Iris pigment epithelial cell (primary cell): ENCODE measurements around the gene SCAMP1.

Experiments
- DNase-seq: peaks from one replicate; pipeline ENCODE4 v3.0.0-alpha.2; 2011; ENCODE audit warnings: low read depth

The SCAMP1 gene

DNA sequence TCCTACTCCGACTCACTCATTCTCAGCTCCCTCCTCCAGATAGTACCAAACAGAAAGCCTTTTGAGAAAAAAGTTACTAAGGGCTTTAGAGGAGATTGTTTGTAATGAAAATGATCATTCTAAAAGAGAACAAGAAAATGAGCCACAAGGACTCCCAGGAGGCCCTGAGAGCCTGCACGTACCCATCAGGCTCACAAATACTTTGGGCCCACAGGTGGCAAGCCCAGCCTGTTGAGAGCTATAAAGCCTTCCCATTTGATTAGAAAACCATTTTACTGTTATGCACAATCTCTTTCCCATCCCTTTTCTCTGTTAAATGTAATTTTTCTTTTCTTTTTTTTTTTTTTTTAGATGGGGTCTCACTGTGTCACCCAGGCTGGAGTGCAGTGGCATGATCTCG is 152.0 kb downstream of the SCAMP1 start:
- DNase-seq: no peak

- DNase-seq: no peak
Observed at GRCh38 chr5:78513441-78513840, 153.0 kb downstream of the SCAMP1 start.

DNA sequence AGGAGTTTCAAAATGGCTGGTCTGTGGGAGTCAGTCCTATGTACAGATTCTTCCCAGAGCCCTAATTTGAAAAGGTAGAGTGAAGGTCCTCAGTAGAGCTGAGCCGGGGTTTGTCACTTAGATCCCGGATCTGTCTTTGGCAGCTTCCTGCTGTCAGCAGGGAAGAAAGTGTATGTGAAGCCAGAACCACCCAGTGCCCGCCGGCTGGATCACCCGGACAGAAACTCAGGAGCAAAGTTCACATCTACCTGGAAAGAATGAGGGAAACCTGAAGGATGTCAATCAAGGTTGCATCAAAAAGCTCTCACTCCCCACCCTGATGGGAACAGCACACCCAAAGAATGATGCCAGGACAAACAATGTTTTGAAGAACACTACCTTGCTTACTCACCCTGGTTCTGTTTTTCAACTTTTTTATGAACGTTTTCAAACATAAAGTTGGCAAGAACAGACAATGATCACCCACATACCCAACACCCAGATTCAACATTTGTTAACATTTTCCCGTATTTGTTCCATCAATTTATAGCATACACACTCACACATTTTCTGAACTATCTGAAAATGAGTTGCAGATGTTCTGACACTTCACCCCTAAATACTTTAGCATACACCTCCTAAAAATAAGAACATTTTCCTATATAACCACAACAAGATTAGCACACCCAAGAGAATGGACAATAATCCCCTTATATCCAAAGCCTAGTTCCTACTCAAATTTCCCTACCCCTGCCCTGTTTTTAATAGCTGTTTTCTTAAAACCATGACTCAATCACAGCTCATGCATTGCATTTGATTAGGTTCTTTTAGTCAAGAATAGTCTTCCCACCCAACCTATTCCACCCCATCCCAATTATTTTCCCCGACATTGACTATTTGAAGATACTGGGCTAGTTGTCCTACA is 154.3 kb downstream of the SCAMP1 start:
- DNase-seq: no peak

DNA sequence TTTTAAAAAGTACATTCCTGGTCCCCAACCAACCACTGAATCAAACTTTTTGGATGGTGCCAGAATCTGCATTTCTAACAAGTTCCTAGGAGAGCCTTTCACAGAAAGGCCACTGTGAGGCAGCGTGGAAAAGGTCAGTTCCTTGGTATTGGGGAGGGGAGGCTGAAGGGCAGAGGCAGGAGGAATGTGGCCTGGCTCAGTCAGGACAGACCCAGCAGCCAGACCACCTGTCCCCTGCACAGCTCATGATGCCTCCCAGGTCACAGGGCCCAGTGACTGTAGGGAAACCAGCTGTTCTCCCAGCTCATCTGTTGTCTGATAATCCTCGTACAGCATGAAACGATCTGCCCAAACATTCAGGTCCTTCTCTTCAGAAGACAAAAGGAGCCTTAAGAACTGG is 155.3 kb downstream of the SCAMP1 start:
- DNase-seq: no peak

DNA sequence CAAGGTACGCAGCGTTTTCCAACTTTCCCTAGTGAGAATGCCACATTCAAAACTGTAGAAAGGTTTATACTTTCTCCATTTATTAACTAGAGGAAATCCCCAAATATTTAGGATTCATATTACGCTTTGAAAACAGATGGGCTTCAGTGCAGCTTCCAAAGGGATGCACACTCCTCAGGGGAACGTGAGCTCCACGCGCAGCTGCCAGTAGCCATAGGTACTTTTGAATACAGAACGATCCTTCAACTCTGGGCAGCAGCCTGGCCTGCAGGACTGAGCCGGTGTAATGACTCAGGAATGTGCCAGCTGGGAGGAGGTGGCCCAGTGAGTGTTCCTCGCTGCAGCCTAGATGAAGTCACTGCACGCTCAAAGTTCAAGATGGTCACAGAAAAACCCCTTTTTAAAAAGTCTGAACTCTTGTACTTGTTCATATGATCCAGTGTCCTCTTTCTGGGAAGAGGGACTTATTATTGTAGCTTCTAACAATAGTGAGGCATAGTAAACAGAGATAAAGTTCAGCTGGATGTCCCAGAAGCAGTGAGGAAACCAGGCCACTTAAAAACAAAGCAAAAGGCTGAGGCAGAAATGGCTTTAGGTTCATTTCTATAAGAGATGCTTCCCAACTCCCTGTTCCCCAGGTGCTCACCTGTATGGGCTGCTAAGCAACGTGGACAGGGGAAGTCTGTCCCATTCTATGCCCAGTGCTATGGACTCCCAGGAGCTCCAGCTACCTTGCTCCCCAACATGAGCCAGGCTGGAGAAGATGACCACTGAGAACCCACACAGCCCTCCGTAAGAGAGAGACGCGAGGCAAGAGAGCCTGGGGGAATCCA is 158.2 kb downstream of the SCAMP1 start:
- DNase-seq: peak; percentile 94

DNA sequence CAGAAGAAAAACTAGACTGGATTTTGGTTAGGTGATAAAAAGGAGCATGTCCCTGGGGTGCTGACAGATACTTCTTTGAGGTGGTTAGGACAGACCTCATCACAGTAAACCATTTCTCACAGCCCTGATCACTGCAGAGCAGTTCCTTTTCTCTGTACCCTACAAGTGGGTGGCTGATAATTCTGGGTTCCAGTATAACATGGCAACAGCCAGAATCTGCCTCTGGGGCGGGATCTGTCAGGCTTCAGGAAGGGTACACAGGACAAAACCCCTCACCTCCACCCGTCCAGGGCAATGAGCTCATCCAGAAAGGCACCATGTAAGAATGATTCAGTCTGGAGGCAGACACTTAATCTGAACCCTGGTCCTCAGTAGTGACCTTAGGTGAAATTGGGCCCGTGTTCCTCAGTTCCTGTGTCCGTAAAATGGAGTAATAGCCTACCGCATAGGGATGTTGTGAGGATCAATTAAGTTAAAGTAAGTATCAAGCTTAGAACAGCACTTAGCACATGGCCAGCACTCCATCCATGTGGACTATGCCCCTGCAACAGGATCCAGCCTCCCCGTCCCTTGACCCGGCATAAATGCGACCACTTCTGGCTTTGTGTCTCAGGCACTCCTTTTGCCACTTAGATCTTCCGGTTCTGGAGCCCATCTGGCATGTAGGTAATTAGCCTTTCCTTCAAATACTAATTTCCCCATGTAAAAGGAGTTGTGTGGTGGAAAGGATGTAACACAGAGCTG is 159.0 kb downstream of the SCAMP1 start:
- DNase-seq: no peak

DNA sequence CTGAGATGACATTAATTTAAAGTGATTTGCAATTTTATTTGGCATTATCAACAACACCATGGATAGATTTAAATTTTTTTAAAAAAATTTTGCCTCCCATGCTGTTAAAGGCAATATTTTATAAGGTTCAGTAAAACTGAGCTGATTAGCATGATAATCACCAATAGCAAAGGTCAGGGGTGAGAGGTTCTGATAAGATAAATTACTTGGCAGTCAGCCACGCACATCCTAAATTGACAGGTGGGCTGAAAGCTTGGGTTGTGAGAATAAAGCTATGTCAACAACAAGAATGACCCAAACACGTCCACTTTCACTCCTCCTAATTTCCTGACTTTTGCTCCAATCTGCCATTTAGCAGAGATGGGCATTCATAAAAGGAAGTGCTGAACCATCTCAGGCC is 161.0 kb downstream of the SCAMP1 start:
- DNase-seq: no peak

DNA sequence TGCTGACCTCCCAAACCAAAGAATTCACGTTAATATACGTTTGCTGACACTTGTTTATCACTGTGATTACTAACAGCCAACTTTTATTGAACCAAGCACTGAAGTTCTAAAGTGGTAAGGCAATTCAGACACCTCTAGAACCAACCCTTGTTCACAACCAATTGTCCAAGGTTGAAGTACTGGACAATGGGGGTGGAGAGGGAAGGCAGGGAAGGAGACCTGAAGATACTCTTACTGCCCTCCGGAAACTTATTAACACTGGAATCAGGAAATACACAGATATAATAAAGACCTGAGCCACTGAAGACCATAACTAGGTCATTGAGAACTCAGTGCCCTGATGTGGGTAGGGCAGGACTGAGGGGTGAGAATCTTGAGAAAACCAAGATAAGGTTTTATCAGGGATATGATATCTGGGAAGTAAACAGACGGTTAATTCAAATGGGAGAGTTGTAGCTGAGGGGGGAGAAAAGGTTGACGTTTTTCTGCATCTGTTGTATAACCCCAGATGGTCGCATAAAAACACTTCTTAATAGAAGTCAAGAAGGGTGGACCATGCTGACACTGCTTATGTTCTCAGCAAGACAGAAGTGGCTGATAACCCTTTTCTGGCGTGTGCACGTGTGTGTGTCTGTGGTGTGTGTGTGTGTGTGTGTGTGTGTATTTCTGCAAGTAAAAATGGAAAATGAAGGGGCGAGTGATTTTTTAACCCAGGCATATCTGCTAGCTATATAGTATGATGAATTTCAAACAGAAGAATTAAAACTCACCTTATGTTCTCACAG is 162.3 kb downstream of the SCAMP1 start:
- no peak for DNase-seq

- no peak for DNase-seq
Observed at GRCh38 chr5:78523314-78524193, 163.1 kb downstream of the SCAMP1 start.

DNA sequence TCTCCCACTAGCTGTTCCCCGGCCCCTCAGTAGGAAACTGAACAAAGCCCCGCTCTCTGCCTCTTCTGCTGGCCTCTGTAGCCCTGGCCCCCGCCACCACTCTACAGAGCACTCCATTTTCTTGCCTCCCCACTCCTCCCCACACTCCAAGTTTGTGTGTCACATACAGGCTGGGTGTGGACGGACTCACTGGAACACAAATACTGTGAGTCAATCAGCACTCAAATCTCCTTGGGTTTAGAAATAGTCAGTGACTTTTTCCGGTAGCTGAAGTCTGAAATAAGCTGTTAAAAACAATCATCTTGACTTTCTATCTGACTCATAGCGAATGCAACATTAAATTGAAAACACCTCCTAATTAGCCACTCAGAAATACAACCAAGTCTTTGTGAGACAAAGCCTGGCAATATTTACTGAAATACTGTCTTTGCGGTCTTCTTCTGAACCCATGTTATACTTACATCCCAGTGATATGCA is 165.7 kb downstream of the SCAMP1 start:
- peak; percentile 94 for DNase-seq

- peak; percentile 98 for DNase-seq
Observed at GRCh38 chr5:78527054-78527859, 166.8 kb downstream of the SCAMP1 start.

GRCh38 chr5:78527925-78528324 is 167.5 kb downstream of the SCAMP1 start:
- DNase-seq: peak; percentile 33
